GM10847 (cell line): ENCODE results near the gene TFF2.

Experiments
- POLR2A ChIP-seq: IDR thresholded peaks from 2 replicates; pipeline ENCODE4 v1.6.1; 2011; ENCODE audit not compliant: insufficient read length; ENCODE audit errors: extremely low read depth

The TFF2 gene

DNA sequence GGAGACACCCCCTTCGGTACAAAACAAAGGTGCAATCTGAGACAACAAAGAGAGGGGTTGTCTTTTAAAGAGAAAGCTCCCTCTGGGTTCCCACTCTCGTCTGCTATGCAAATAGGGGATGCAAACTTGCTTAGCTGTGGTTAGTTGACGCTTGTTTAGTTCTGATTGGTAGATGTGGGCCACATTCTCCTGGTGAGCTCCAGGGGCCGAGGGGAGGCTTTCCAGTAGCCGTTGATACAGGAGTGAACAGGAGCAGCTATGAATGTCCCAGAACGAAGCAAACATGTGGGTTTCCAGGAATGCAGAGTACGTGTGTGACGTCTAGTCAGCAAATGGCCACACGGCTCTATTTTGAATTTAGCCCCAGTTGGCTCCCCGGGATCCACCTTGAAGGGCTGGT is 14.7 kb downstream of the TFF2 start:
- no peak for TF ChIP-seq POLR2A

DNA sequence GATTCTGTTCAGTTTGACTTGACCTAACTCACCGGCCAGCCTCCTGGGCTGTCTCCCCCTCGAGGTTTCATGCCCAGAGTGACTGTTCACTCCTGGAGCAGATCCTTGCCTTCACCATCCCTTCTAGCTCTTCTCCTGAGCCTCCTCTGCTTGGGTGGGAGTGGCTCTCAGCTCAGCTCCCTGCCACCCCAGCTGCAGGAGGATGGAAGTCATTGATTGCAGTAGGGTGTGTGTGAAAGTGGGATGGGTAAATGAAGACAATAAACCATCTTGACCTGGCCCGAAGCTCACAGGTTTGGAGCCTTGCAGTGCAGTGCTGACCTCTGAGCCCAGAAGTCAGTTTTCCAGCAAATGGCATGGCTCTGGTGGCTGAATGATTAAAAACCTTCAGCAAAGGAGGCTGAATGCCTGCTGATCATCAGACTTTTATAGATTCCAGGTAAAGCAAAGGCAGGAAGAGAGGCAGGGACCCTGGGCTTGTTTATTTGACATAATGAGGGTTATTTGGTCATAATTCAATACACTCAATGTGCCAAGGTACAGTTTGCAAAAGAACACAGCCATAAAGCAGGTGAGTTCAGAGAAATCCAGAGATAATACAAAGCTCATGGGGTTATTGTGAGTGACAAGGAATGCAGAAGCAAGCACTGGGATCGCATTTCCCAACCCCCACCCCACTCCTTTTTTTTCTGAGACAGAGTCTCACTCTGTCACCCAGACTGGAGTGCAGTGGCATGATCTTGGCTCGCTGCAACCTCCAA is 18.1 kb downstream of the TFF2 start:
- no peak for TF ChIP-seq POLR2A

DNA sequence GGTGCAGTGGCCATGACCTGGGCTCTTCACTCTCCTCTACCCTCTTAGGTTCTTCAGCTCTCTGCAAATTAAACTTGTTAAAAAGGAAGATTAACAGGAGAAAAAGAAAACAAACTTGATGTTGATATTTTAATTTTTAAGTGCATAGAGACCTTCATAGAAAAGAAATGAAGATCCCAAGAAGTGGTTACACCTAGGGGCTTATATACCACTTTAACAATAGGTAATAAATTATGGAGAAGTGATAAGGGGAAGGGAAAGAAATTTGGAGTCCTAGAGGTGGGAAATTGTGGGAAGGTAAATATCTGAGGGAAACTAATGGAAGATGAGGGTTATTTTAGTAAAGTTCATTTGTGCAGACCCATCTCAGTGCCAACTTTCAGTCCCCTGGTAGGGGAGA is 19.1 kb downstream of the TFF2 start:
- TF ChIP-seq POLR2A: no peak

DNA sequence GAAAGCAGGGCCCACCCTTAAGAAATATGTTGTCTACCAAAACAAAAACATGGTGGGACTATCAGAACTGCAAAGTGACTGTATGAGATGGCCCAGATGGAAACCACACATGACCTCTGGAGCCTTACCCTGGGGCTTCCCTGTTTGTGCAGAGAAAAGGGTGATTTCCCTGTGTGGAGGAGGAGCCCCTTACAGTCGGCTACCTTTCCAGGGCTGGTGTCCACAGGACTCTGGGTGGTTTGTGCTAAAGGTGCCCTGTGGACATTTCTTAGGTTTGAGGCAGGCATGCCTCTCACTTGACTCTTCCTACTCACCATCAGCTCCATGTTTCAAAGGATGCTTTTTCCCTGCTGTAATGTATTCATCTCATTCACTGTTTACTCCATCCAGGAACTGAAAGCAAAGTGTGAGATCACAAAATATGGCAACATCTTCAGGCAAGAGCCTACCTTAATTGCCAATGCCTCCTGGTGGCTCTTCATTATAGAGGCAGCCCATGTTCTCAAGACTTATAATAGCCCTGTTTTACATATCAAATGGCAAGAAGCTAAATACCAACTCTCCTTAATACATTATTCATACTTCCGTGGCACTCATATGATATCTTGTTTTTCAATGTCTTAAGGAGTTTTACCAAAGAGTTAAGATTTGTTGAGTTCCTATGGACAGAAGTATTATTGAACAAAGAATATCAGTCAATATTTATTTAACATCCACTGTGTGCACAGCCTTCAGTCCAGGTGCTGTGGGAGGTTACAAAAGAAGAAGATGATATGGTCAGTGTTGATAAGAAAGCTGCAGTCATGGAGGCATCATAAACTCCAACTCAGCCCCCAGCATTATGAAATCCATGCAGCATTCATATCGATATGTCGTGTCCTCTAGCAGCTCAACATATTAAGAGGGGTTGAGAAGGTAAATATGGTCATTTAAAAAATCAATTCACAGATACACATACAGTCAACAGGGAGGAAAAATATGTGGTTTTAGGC is 20.1 kb downstream of the TFF2 start:
- no peak for TF ChIP-seq POLR2A

DNA sequence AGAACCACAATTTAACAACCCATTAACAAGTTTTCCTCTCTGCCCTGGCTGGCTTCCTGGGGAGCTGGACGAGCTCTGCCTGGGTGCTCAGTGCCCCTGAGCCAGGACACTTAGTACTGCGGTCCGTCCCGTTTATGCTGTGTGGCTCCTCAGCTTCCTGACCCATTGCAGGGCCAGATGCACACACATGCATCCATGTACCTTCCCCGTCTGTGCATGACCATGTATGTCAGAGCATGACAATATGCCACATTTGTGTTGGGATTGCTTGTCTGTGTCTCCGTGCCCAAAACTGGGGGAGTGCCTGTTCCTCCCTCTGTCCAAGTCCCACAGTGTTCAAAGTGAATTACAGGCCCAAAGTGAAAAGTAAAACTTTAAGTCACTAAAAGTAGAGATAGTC is 25.9 kb downstream of the TFF2 start:
- no peak for TF ChIP-seq POLR2A

DNA sequence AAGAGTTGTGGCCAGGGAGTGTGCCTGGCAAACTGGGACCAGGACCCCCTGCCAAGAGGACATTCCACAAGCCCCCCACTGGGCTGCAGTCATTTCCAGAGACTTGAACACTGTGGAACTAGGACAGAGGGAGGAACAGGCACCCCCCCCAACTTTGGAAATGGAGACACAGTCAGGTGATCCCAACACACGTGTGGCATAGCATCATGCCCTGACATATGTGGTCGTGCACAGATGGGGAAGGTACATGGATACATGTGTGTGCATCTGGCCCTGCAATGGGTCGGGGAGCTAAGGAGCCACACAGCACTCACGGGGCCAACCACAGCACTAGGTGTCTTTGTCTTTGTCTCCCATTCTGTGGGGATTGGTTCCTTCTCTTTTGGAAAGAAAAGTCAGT is 28.9 kb downstream of the TFF2 start:
- TF ChIP-seq POLR2A: no peak

DNA sequence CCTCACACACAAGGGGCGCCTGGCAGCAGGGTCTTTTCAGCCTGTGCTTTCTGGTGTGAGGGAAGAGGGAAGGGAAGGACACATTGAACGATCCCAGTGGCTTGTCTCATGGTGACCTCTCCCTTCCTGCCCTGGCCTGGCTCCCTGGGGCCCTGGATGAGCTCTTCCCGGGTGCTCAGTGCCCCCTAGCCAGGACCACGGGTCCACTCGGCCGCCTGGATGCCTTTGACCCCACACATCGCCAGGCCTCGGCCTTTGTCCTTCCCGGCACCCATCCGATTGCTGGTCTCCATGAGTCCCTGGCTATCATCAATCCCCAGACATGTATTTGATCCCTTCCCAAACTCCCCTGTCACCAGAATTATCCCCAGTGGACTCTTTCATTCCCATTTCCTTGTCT is 29.6 kb downstream of the TFF2 start:
- TF ChIP-seq POLR2A: no peak

DNA sequence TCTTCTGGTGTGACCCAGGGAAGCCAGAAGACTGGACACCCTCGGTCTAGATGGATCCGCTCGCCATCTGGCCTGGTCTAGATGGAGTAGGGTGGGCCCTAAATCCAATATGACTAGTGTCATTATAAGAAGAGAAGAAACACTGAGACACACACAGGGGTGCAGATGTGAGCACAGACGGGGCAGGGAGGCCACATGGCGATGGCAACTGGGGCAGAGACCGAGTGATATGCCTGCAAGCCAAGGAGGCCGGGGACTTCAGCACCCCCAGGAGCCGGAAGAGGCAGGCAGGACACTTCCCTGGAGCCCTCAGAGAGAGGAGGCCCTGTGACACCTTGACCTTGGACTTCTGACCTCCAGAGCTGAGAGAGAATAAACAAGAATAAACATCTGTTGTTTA is 30.0 kb downstream of the TFF2 start:
- TF ChIP-seq POLR2A: no peak

DNA sequence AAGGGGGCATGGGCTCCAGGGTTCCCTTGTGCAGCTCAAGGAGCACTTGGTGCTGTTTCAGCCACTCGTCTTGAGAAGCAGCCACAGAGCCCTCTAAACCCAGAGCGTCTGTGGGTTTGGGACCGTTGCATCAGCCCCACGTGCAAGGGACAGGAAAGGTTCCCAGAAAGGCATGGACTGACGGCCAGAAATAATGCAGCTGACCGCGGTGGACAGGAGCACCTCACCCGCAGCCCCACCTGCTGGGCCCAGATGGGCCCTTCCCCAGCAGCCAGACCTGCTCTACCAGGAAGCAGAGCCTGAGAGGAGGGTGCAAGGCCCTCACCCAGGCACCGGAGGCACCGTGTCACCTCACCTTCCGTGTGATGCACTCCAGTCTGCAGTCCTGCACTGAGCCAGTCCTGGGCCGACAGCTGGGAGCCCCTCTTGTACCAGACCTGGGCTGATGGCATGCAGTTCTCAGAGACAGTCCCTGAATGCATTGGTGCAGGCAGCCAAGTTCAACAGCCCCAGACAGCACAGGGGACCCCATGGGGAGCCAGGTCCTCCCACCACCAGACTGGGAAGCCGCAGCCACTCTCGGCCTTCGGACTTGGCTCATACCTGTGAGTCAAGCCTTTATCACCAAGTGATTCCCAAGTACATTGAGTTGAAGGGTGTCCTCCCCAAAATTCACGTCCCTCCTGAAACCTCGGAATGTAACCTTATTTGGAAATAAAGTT is 30.8 kb downstream of the TFF2 start:
- TF ChIP-seq POLR2A: no peak

DNA sequence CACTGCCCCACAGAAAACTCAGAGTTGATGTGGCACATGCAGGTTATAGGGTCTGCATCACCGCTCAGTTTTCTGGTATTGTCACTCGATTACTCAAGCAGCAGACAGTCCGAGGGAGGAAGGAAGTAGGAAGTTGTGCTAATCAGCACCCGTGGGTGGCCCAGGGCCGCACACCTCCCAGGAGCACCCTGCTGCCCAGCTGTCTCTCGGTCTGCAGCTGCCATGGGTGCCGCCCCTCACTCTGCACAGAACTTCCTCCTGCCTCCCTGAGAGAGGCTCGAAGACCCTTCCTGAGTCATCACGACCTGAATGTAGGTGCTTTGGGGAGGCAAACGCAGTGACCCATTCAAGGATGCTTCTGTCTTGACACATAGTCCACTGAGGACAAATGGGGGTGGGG is 31.4 kb downstream of the TFF2 start:
- no peak for TF ChIP-seq POLR2A

DNA sequence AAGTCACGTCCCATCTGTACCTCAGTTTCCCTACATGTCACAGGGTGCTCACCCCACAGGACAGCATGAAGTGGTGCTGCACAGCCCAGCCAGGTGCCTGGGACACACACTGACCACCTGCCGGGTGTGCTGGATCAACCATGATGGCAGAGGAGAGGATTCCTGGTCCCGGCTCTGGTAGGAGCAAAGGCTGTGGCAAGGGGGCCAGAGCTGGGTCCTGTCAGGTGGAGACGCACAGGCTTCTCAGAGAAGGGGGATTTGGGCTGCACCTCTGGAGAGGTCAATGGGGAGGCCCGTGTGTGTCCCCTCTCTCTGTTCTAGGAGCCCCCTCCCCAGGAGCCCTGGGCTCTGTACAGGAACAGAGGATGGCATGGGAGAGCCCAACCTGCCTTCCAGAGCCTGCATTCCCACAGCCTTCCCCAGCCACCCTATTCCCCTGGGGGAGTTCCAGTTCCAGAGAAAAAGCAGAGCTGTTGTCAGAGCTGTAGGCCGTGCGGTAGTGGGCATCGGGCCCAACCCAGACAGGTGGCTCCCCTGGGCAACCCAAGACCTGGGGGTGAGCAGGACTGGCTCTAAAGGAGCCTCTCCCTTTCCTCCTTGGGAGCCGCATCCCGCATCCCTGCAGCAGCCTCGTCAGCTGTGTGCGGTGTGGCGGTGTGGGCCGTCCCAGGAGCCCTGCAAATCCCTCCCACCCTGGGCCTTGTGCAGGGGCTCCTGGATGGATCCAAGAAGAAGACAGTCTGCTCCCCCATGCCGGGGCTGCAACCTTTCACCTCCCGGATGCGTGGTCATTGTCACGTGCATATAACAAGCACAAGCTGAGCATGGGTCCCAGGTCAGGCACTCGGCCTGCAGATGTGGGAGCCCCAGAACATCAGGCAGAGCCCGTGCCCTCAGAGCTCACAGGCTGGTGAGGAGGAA is 32.7 kb downstream of the TFF2 start:
- TF ChIP-seq POLR2A: no peak

DNA sequence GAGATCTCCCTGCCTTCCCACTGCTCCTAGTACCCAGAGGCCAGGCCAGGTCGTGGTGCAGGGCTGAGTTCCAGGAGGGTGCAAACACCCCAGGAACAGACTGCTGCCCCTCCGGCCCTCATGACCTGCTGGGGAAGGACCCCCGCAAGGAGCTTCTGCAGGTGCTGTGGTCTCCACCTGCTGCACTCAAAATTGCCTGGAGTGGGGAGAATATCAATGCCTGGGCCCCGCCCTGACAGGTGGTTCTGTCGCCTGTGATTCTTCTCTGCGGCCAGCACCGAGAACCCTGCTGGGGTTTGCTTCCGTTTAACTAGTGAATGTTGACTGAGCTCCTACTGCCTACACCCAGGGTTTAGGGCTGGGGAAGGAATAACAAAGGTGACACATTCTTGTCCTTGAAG is 33.5 kb downstream of the TFF2 start:
- TF ChIP-seq POLR2A: no peak

DNA sequence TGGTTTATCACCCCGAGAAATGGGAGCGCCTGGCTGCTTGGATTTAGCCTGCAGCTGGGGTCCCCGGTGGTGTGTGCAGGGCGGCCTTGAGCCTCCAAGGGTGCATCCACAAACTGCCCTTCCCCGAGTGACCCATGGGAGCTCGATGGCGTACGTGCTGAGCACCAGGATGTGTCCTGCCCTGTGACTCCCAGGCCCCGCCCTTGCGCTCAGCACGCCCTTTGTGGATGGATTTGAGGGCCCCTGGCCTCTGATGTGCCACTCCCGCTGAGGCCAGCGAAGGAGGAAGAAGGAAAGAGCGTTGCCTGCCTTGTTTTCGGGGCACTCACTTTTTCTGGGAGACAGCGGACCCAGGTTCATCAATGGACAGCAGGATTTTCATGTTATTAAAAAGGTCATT is 33.9 kb downstream of the TFF2 start:
- no peak for TF ChIP-seq POLR2A

DNA sequence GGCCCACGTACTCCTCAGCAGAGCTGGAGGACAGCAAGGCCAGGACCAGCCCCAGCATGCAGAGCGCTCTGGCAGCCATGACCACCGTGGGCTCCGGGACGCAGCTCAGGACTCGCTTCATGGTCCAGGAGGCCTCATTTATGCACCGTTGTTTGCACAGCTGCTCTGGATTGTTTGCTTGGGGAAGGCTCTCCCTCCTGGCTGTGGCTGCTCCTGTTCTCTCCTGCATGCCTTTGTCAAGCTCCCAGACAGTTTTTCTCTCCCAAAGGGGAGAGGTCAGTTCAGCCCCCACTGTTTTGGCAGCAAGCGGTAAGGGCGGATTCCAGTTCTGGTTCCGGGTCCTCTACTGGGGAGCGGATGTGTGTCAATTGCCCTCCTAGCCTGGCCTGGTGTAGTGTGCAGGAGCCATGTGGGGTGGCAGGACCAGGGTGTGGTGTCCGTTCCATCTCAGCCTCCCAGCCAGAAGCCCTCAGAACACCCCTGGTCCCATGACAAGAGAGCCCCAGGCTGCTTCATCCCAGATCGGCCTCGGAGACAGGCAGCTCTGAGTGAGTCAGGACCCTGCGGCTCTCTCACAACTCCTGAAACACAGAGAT is 35.4 kb downstream of the TFF2 start, which contains the start of gene TFF3:
TSS of gene TFF3 (minus strand) at position 114 of the 596 bp plus-strand sequence. CDS start at position 79, 35 bp downstream.
- TF ChIP-seq POLR2A: no peak
